Right ventricle myocardium inferior (tissue), 1 donor: ENCODE data around the gene LRP5. TPM values are rescaled to one million over a fixed set of nuclear protein-coding genes. Genes with fewer than 3 reads are reported as not detected.
"Not testable (repeated sequence)": the region's sequence is repeated elsewhere in the genome, so short reads cannot be mapped to it uniquely, and the experiment has no call there.

Experiments used
- ATAC-seq: fragments of 200-7000 bp; cut with Tn5 transposase; one replicate; pipeline ENCODE4 v1.9.1; 2020; ENCODE audit warnings: mild to moderate bottlenecking, moderate library complexity
- DNase-seq: peaks from one replicate; pipeline ENCODE4 v3.0.0; 2021; ENCODE audit errors: missing footprints
- intact Hi-C: fragments of 100-400 bp; cut with DNase I; formaldehyde crosslinking; loops from one replicate; pipeline ENCODE4 v1.11.0; 2022
- total RNA-seq: library from RNA; stranded (reverse); fragmentation: NEBNext Ultra II Directional; extraction: Animal tissue kit (Norgen Biotek cat#: 25700); gene quantifications from one replicate; pipeline ENCODE4 v1.2.1, GENCODE V29; 2021
- donor health status: DM: no; HTN: yes; CAD: no; lungs with severe emphysema.

Gene LRP5
- total RNA-seq, 1 donor from 2014 or later: 61.6 TPM

- no peak for DNase-seq
- intact Hi-C loops: no loop called here
- peak; percentile 81 for ATAC-seq
Measured at GRCh38 chr11:68436985-68437926, 124.9 kb downstream of the LRP5 start.

GRCh38 chr11:68437927-68438657, 125.7 kb downstream of the LRP5 start:
- DNase-seq (no peak), ATAC-seq (peak; percentile 6)
- intact Hi-C loops: no loop called here

GRCh38 chr11:68438658-68439259, 126.4 kb downstream of the LRP5 start:
- ATAC-seq (no peak), DNase-seq (no peak)
- intact Hi-C loops: no loop called here

GRCh38 chr11:68439355-68440065, 127.1 kb downstream of the LRP5 start:
- ATAC-seq: no peak
- intact Hi-C loops: no loop called here
- no peak for DNase-seq

GRCh38 chr11:68440224-68440623, 127.8 kb downstream of the LRP5 start:
- DNase-seq (no peak), ATAC-seq (no peak)
- intact Hi-C loops: no loop called here

GRCh38 chr11:68441466-68442230, 129.3 kb downstream of the LRP5 start:
- DNase-seq (no peak), ATAC-seq (no peak)
- intact Hi-C loops: no loop called here

- intact Hi-C loops: no loop called here
- no peak for ATAC-seq
- DNase-seq: no peak
Measured at GRCh38 chr11:68442433-68442832, 130.0 kb downstream of the LRP5 start.

- ATAC-seq (no peak), DNase-seq (no peak)
- intact Hi-C loops: no loop called here
Measured at GRCh38 chr11:68444566-68444965, 132.2 kb downstream of the LRP5 start.

- intact Hi-C loops: loop anchor here (2.0 to 5.0 kb wide), 3 partner anchors 48 to 189 kb away; no protein-coding TSS in a partner anchor
- ATAC-seq (no peak), DNase-seq (no peak)
Measured at GRCh38 chr11:68445531-68446035, 133.2 kb downstream of the LRP5 start.

GRCh38 chr11:68446046-68446725, 133.8 kb downstream of the LRP5 start:
- ATAC-seq (no peak), DNase-seq (no peak)
- intact Hi-C loops: loop anchor here (2.0 to 5.0 kb wide), 3 partner anchors 49 to 189 kb away; no protein-coding TSS in a partner anchor

- DNase-seq (peak; percentile 87), ATAC-seq (peak; percentile 91)
- intact Hi-C loops: loop anchor here (1.0 to 5.0 kb wide), 4 partner anchors 50 to 190 kb away; no protein-coding TSS in a partner anchor
Measured at GRCh38 chr11:68447015-68447801, 134.8 kb downstream of the LRP5 start.

- intact Hi-C loops: loop anchor here (1.0 to 5.0 kb wide), 4 partner anchors 51 to 191 kb away; no protein-coding TSS in a partner anchor
- DNase-seq, ATAC-seq: not testable (repeated sequence)
Measured at GRCh38 chr11:68447914-68448313, 135.5 kb downstream of the LRP5 start.

- DNase-seq: no peak
- no peak for ATAC-seq
- intact Hi-C loops: loop anchor here (5.0 kb wide), 2 partner anchors 51 to 66 kb away; no protein-coding TSS in a partner anchor
Measured at GRCh38 chr11:68448604-68449011, 136.2 kb downstream of the LRP5 start.

GRCh38 chr11:68449951-68450350, 137.6 kb downstream of the LRP5 start:
- intact Hi-C loops: loop anchor here (5.0 kb wide), 2 partner anchors 53 to 68 kb away; no protein-coding TSS in a partner anchor
- ATAC-seq (no peak), DNase-seq (no peak)

- intact Hi-C loops: no loop called here
- DNase-seq: no peak
- ATAC-seq: no peak
Measured at GRCh38 chr11:68450711-68451110, 138.3 kb downstream of the LRP5 start.

- ATAC-seq (no peak), DNase-seq (no peak)
- intact Hi-C loops: no loop called here
Measured at GRCh38 chr11:68454767-68455166, 142.4 kb downstream of the LRP5 start.
